SK-N-SH (cell line): Measurements from ENCODE around the gene AQP3. TPM values are rescaled to one million over a fixed set of nuclear protein-coding genes. Genes with fewer than 3 reads are reported as not detected.

ENCODE experiments used
- polyA plus RNA-seq, 3 experiments: library from polyadenylated mRNA; depleted of rRNA; stranded (reverse); fragments of >200 nt; gene quantifications; 2 replicates each; pipeline ENCODE4 v1.2.3, GENCODE V29; 2012
- small RNA-seq, 7 experiments: library from RNA; depleted of rRNA; stranded (forward); fragments of <200 nt; gene quantifications; one replicate each; pipeline ENCODE3, GENCODE V24; 2012

The AQP3 gene
- polyA plus RNA-seq, 1 of the 3 experiments (the other 2 are of a cell fraction), result 0.64 TPM

Small RNAs within 50 kb of the gene (small RNA-seq; reads per million reads assigned to genes)
- gene AL356218.2 (0 reads per million in 7 experiments), gene MIR6851 (0 to 0.40 (median 0) reads per million in 7 experiments)

Other genes starting within 250 kb of the AQP3 start
- gene SPINK4, start 207.4 kb downstream of the AQP3 start, polyA plus RNA-seq (2012; rRNA removed), result not detected in 2 replicates
- 40.0 and 49.9 TPM in 2 replicates for gene BAG1, start 182.9 kb downstream of the AQP3 start, polyA plus RNA-seq (2012; rRNA removed)
- gene CHMP5, start 182.5 kb downstream of the AQP3 start, polyA plus RNA-seq (2012; rRNA removed), result 88.3 and 112 TPM in 2 replicates
- 19.6 and 27.6 TPM in 2 replicates for gene NFX1, start 157.1 kb downstream of the AQP3 start, polyA plus RNA-seq (2012; rRNA removed)
- 0.05 TPM in 1 of 2 replicates, not detected in the other for gene AQP7, start 45.0 kb downstream of the AQP3 start, polyA plus RNA-seq (2012; rRNA removed)
- 52.2 and 61.3 TPM in 2 replicates for gene NOL6, start 26.3 kb upstream of the AQP3 start, polyA plus RNA-seq (2012; rRNA removed)
- 2.3 and 2.7 TPM in 2 replicates for gene ANKRD18B, start 76.7 kb upstream of the AQP3 start, polyA plus RNA-seq (2012; rRNA removed)